Fibroblast of lung (primary cell): Measurements from ENCODE around the gene RPS23. TPM values are rescaled to one million over a fixed set of nuclear protein-coding genes. Genes with fewer than 3 reads are reported as not detected.

Source experiments
- DNase-seq, 2 donors: peaks; one replicate each; pipeline versions ENCODE4 v3.0.0 to v3.0.0-alpha.2; 2010; ENCODE audit warnings: low read depth in 2 of 2
- H2AFZ ChIP-seq: 2 replicates; pipeline ENCODE4 v1.5.1; 2012; ENCODE audit warnings: low read length, control low read depth, inconsistent platforms
- H3K27ac ChIP-seq: 2 replicates; pipeline ENCODE4 v1.5.1; 2011; ENCODE audit warnings: low read length, control low read depth; ENCODE audit not compliant: insufficient read depth
- H3K27me3 ChIP-seq: 2 replicates; pipeline ENCODE4 v1.5.1; 2011; ENCODE audit warnings: mild to moderate bottlenecking, low read length; ENCODE audit not compliant: control insufficient read depth, insufficient read depth
- H3K36me3 ChIP-seq: 2 replicates; pipeline ENCODE4 v1.5.1; 2011; ENCODE audit warnings: low read length; ENCODE audit not compliant: control insufficient read depth, insufficient read depth
- H3K4me1 ChIP-seq: 2 replicates; pipeline ENCODE4 v1.5.1; 2011; ENCODE audit warnings: low read length; ENCODE audit not compliant: control insufficient read depth, insufficient read depth; ENCODE audit errors: extremely low read depth
- H3K4me2 ChIP-seq: 2 replicates; pipeline ENCODE4 v1.5.1; 2011; ENCODE audit warnings: low read length, control low read depth; ENCODE audit not compliant: insufficient read depth; ENCODE audit errors: extremely low read depth
- H3K4me3 ChIP-seq, 4 experiments: fragments of 200-600 bp in 1 of 4; sonication (generic) in 1 of 4; replicated peaks in 1 of 4; 2 replicates each; pipeline ENCODE4 v1.5.1; 2011 to 2016; ENCODE audit warnings: low read length in 4 of 4, low read depth in 3 of 4, mild to moderate bottlenecking in 3 of 4, control low read depth in 2 of 4, inconsistent platforms in 1 of 4, mixed read lengths in 1 of 4; ENCODE audit not compliant: insufficient read depth in 1 of 4; ENCODE audit errors: control extremely low read depth in 1 of 4
- H3K79me2 ChIP-seq: 2 replicates; pipeline ENCODE4 v1.5.1; 2012; ENCODE audit warnings: mild to moderate bottlenecking, low read length, inconsistent platforms; ENCODE audit not compliant: control insufficient read depth, insufficient read depth
- H3K9ac ChIP-seq: 2 replicates; pipeline ENCODE4 v1.5.1; 2011; ENCODE audit warnings: mild to moderate bottlenecking, low read length, control low read depth; ENCODE audit not compliant: insufficient read depth
- H3K9me3 ChIP-seq: 2 replicates; pipeline ENCODE4 v1.5.1; 2012; ENCODE audit warnings: low read depth, low read length; ENCODE audit not compliant: control insufficient read depth, insufficient read depth
- H4K20me1 ChIP-seq: 2 replicates; pipeline ENCODE4 v1.5.1; 2011; ENCODE audit warnings: low read length; ENCODE audit not compliant: control insufficient read depth, insufficient read depth; ENCODE audit errors: extremely low read depth
- EZH2 ChIP-seq: IDR thresholded peaks from 2 replicates; pipeline ENCODE4 v1.5.1; 2012; ENCODE audit warnings: low read length, control low read depth, mild to moderate bottlenecking; ENCODE audit errors: missing control alignments
- polyA plus RNA-seq, 2 donors: library from polyadenylated mRNA; depleted of rRNA in 1 of 2; stranded (reverse) in 1 of 2; unstranded in 1 of 2; fragments of >200 nt; gene quantifications; 2 replicates each; pipeline ENCODE4 v1.2.1, GENCODE V29; 2011 to 2012; ENCODE audit warnings: missing spikeins in 1 of 2
- total RNA-seq: library from RNA; depleted of rRNA; stranded (reverse); fragments of >200 nt; gene quantifications from 2 replicates; pipeline ENCODE4 v1.2.1, GENCODE V29; 2014
- TF ChIP-seq, protein P1 (sequence below), 2 donors: IDR thresholded peaks in 1 of 2; conservative IDR thresholded peaks in 1 of 2; 1 replicate in 1 of 2; 2 replicates in 1 of 2; pipeline ENCODE4 v1.5.1; 2011 to 2012; ENCODE audit warnings: low read length in 2 of 2, control low read depth in 1 of 2, inconsistent platforms in 1 of 2, low read depth in 1 of 2, mild to moderate bottlenecking in 1 of 2

RPS23 gene
- total and polyA plus RNA-seq, 2 donors (not counting 1 experiment from before 2014, with no cell fraction given) = 2,712 to 7,387 TPM

- H3K36me3 ChIP-seq = no peaks in the 10 kb centered on the region
- H3K4me2 ChIP-seq = no peak overlapping the region
- no peaks in the 10 kb centered on the region for H4K20me1 ChIP-seq
- H3K4me3 ChIP-seq = no peak overlapping the region
- H3K9ac ChIP-seq = no peak overlapping the region
- no peak overlapping the region for H3K27ac ChIP-seq
- H3K9me3 ChIP-seq = no peaks in the 10 kb centered on the region
- TF ChIP-seq, protein P1, sequence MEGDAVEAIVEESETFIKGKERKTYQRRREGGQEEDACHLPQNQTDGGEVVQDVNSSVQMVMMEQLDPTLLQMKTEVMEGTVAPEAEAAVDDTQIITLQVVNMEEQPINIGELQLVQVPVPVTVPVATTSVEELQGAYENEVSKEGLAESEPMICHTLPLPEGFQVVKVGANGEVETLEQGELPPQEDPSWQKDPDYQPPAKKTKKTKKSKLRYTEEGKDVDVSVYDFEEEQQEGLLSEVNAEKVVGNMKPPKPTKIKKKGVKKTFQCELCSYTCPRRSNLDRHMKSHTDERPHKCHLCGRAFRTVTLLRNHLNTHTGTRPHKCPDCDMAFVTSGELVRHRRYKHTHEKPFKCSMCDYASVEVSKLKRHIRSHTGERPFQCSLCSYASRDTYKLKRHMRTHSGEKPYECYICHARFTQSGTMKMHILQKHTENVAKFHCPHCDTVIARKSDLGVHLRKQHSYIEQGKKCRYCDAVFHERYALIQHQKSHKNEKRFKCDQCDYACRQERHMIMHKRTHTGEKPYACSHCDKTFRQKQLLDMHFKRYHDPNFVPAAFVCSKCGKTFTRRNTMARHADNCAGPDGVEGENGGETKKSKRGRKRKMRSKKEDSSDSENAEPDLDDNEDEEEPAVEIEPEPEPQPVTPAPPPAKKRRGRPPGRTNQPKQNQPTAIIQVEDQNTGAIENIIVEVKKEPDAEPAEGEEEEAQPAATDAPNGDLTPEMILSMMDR (conservative IDR thresholded peaks at IDR 0.05 in 1 of 2, IDR thresholded peaks at IDR 0.05 in 1 of 2; ENCODE audit: low read depth in 1 of 2, low read length in 2 of 2) = no peak
- no peak for TF ChIP-seq EZH2
- H3K27me3 ChIP-seq = no peaks in the 10 kb centered on the region
- H2AFZ ChIP-seq = no peak overlapping the region
- peak; percentile 44 to 55 for DNase-seq
- no peaks in the 10 kb centered on the region for H3K4me1 ChIP-seq
- H3K79me2 ChIP-seq = no peaks in the 10 kb centered on the region
Measured at GRCh38 chr5:82307451-82307850, 29.3 kb upstream of the RPS23 start.

- Histone ChIP-seq H3K4me1 (no peaks in the 10 kb centered on the region), H3K27ac (no peak overlapping the region), H3K4me3 (no peak overlapping the region), H2AFZ (no peak overlapping the region), H4K20me1 (no peaks in the 10 kb centered on the region), H3K9ac (no peak overlapping the region), H3K79me2 (no peaks in the 10 kb centered on the region), H3K27me3 (no peaks in the 10 kb centered on the region), H3K9me3 (no peaks in the 10 kb centered on the region), H3K36me3 (no peaks in the 10 kb centered on the region), H3K4me2 (no peak overlapping the region)
- DNase-seq = no peak
- no peak for TF ChIP-seq EZH2
- TF ChIP-seq, protein P1 (conservative IDR thresholded peaks at IDR 0.05 in 1 of 2, IDR thresholded peaks at IDR 0.05 in 1 of 2; ENCODE audit: low read depth in 1 of 2, low read length in 2 of 2) = no peak
Measured at GRCh38 chr5:82306151-82306550, 28.0 kb upstream of the RPS23 start.

- no peak overlapping the region for H3K27ac ChIP-seq
- H3K4me3 ChIP-seq = no peak overlapping the region
- H3K79me2 ChIP-seq = no peaks in the 10 kb centered on the region
- no peaks in the 10 kb centered on the region for H3K9me3 ChIP-seq
- no peak overlapping the region for H2AFZ ChIP-seq
- H3K4me1 ChIP-seq = no peaks in the 10 kb centered on the region
- no peak overlapping the region for H3K4me2 ChIP-seq
- H3K9ac ChIP-seq = no peak overlapping the region
- no peak for TF ChIP-seq EZH2
- no peaks in the 10 kb centered on the region for H3K27me3 ChIP-seq
- DNase-seq = no peak
- H3K36me3 ChIP-seq = no peaks in the 10 kb centered on the region
- no peaks in the 10 kb centered on the region for H4K20me1 ChIP-seq
Measured at GRCh38 chr5:82301190-82301589, 23.0 kb upstream of the RPS23 start.
